Activated CD4-positive, alpha-beta T cell treated with anti-CD3 and anti-CD28 coated beads for 36 hours (primary cell): ENCODE measurements around the gene LBHD2. TPM values are rescaled to one million over a fixed set of nuclear protein-coding genes. Genes with fewer than 3 reads are reported as not detected.
A peak's percentile ranks its signal among the peaks of the same experiment; 100 is the strongest.
"Not testable (repeated sequence)": the region's sequence is repeated elsewhere in the genome, so short reads cannot be mapped to it uniquely, and the experiment has no call there.

Experiments
- ATAC-seq: fragments of 200-7000 bp; cut with Tn5 transposase; one replicate; pipeline ENCODE4 v1.10.0; 2021; ENCODE audit warnings: mild to moderate bottlenecking, moderate library complexity
- CTCF ChIA-PET: fragments of 350-600 bp; sonication (Branson Sonifier 250); formaldehyde crosslinking; loops from one replicate; lab custom pipeline; 2021; ENCODE audit warnings: antibody characterized with exemption; lab: Charles Lee
- POLR2A ChIA-PET: fragments of 350-600 bp; sonication (Branson Sonifier 250); formaldehyde crosslinking; loops from one replicate; lab custom pipeline; 2021; ENCODE audit warnings: antibody characterized with exemption, inconsistent platforms; lab: Charles Lee
- DNase-seq: peaks from one replicate; pipeline ENCODE4 v3.0.0-alpha.2; 2020
- H3K27ac Mint-ChIP-seq: one replicate; pipeline ENCODE4 v1.8.0; 2021; ENCODE audit warnings: mixed read lengths
- H3K27me3 Mint-ChIP-seq: one replicate; pipeline ENCODE4 v1.8.0; 2021; ENCODE audit warnings: mixed read lengths
- H3K36me3 Mint-ChIP-seq: one replicate; pipeline ENCODE4 v1.8.0; 2021; ENCODE audit warnings: low read depth, mixed read lengths
- H3K4me1 Mint-ChIP-seq: one replicate; pipeline ENCODE4 v1.8.0; 2021; ENCODE audit warnings: mixed read lengths
- H3K4me3 Mint-ChIP-seq: one replicate; pipeline ENCODE4 v1.8.0; 2021; ENCODE audit warnings: mild to moderate bottlenecking, moderate library complexity, mixed read lengths
- H3K9me3 Mint-ChIP-seq: one replicate; pipeline ENCODE4 v1.8.0; 2021; ENCODE audit warnings: low read depth, mixed read lengths
- intact Hi-C, 2 experiments: fragments of 100-400 bp; cut with DNase I in 1 of 2; cut with micrococcal nuclease in 1 of 2; formaldehyde crosslinking; loops; one replicate each; pipeline versions ENCODE4 v1.14.2 to v1.15.1; 2022 to 2024; cut with DNase I, micrococcal nuclease
- total RNA-seq, 2 experiments: library from RNA; stranded (reverse); gene quantifications; one replicate each; pipeline ENCODE4 v1.2.3, GENCODE V29; 2021

LBHD2 gene
- total RNA-seq, 2 experiments from 2014 or later = not detected

DNA sequence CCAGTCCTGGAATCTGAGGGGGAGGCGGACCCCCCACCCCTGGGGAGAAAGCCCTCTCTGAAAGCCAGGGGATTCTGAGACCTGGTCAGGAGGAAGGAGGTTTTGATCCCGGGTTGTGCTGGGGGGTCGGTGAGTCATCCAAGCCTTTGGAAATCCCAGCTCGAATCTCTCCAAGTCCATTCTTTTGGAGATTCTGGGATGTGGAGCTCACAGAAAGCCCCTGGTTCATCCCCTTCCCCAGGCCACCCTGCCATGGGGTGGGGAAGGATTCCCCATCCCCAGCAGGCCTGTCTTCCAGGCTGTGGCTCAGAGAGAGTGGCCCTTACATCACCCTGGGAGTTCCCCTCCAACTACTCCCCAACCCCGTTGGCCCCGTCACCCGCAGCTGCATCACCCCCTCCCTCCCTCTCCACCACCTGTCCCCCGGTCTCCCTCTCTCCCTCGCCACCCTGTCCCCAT, 24.8 kb downstream of the LBHD2 start:
- H3K9me3 Mint-ChIP-seq = no peaks in the 10 kb centered on the region
- H3K27ac Mint-ChIP-seq = no peak overlapping the region
- H3K4me3 Mint-ChIP-seq = no peak overlapping the region
- intact Hi-C loops = loop anchor here in 1 of 2 experiments (5.0 kb wide), 1 partner anchor 79 kb away; no protein-coding TSS in a partner anchor
- ChIA-PET POLR2A (interaction anchor here (0.5 kb wide), 1 partner anchor 199 kb away, joined by 3 read pairs; no protein-coding TSS in a partner anchor), CTCF (interaction anchor here (1.0 to 1.4 kb wide), 2 partner anchors 16 to 34 kb away, joined by 4 to 6 read pairs; no protein-coding TSS in a partner anchor)
- DNase-seq (peak; percentile 75), ATAC-seq (peak; percentile 75)
- H3K4me1 Mint-ChIP-seq = peaks cover 6% of the 10 kb centered on the region
- H3K27me3 Mint-ChIP-seq = peaks cover 12% of the 10 kb centered on the region
- H3K36me3 Mint-ChIP-seq = no peaks in the 10 kb centered on the region

DNA sequence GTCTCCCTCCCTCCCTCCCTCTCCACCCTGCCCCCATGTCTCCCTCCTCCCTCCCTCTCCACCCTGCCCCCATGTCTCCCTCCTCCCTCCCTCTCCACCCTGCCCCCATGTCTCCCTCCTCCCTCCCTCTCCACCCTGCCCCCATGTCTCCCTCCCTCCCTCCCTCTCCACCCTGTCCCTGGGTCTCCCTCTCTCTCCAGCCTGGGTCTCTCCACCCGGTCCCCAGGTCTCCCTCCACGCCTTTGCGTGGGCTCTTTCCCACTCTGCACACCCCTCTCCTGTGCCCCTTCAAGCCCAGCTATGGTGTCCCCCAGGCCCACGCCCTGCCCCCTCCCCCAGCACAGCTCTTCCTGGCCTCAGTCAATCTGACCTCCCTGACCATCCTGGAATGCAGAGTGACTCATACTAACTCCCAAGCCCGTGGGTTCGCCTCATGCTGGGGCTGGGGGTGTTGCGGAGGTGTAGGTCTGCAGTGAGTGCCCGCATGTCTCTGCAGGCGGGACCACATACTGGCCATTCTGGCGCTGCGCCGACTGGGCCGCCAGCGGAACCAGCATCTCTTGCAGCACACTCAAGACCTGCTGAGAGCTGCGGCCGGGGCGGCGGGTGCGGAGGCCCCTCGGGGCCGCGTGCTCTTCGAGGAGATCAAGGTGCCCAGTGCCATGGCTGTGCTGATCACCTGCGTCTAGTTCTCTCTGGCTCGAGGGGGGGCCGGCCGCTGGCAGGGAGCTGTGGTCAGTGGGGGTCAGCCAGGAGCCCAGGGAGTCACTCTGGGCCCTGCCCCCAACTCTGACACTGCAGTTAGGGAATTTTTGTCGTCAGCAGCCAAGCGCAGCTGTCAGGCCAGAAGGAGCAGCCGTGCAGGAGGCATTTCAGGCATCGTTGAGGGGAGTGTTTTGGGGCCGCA, 25.8 kb downstream of the LBHD2 start:
- Mint-ChIP-seq H3K4me1 (peaks cover 7% of the 10 kb centered on the region), H3K27ac (no peak overlapping the region), H3K9me3 (no peaks in the 10 kb centered on the region), H3K36me3 (no peaks in the 10 kb centered on the region), H3K27me3 (peaks cover 11% of the 10 kb centered on the region), H3K4me3 (no peak overlapping the region)
- DNase-seq = no peak
- CTCF ChIA-PET = no interaction called here
- POLR2A ChIA-PET = no interaction called here
- ATAC-seq = no peak
- intact Hi-C loops = loop anchor here in 1 of 2 experiments (5.0 kb wide), 1 partner anchor 78 kb away; no protein-coding TSS in a partner anchor

DNA sequence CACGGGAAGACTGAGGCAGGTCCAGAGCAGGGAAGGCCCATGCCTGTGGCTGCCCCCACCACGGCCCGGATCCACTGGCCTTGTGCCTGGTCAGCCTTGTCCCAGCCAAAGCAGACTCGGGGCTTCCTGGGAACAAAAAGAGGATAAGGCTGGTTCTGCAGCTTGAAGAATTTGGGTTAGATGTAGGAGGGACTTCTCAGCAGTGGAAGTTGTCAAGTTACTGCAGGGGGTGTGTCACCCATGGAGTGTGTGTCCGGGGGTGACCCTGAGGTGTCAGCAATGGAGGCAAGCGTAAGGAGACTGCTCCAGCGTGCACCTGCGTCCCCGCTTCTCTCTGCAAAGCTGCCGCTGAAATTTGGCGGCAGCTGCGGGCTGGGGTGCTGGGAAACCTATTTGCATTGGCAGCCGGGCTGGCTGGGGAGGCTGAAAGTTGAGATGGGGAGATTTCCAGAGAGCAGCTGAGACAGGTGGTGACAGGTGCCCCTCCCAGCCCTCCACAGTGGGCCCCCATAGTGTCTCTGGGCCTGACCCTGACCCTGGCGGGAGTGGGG, 26.7 kb downstream of the LBHD2 start:
- no peak for ATAC-seq
- no peak overlapping the region for H3K27ac Mint-ChIP-seq
- no peaks in the 10 kb centered on the region for H3K9me3 Mint-ChIP-seq
- intact Hi-C loops = no loop called here
- peaks cover 6% of the 10 kb centered on the region for H3K4me1 Mint-ChIP-seq
- ChIA-PET CTCF (no interaction called here), POLR2A (no interaction called here)
- peaks cover 1% of the 10 kb centered on the region for H3K27me3 Mint-ChIP-seq
- no peaks in the 10 kb centered on the region for H3K36me3 Mint-ChIP-seq
- H3K4me3 Mint-ChIP-seq = no peak overlapping the region
- DNase-seq = no peak

DNA sequence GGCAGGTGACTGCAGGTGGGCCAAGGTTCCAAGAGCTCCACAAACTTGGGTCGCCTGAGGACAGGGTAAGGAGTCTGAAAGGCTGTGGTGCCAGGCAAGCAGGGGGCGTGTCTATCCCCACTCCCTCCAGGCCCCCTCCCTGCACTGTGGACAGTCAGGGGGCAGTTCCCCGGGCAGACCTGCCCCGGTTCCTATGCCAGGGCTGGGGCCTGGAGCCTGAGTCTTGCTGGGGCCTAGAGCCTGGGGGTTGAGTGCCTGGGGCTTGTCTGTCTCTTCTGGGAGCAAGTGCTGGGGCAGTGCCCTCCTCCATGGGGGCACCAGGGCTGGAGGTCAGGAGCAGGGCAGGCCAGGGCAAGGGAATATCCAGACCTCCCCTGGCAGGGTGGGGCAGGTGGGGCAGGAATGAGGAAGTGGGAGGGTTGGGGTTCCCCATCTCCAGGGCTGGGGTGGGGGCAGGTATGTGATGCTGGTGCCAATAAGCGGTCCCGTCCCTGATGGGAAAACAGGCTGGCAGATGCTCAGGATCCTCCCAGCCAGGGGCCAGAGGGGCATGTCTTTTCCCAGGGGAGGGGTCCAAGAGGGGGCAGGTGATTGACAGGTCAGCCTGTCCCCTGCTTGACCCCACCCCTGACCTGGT, 27.3 kb downstream of the LBHD2 start:
- POLR2A ChIA-PET = no interaction called here
- Mint-ChIP-seq H3K4me1 (peaks cover 6% of the 10 kb centered on the region), H3K27me3 (no peaks in the 10 kb centered on the region), H3K9me3 (no peaks in the 10 kb centered on the region), H3K27ac (no peak overlapping the region), H3K36me3 (no peaks in the 10 kb centered on the region), H3K4me3 (no peak overlapping the region)
- intact Hi-C loops = no loop called here
- no peak for DNase-seq
- CTCF ChIA-PET = no interaction called here
- no peak for ATAC-seq

DNA sequence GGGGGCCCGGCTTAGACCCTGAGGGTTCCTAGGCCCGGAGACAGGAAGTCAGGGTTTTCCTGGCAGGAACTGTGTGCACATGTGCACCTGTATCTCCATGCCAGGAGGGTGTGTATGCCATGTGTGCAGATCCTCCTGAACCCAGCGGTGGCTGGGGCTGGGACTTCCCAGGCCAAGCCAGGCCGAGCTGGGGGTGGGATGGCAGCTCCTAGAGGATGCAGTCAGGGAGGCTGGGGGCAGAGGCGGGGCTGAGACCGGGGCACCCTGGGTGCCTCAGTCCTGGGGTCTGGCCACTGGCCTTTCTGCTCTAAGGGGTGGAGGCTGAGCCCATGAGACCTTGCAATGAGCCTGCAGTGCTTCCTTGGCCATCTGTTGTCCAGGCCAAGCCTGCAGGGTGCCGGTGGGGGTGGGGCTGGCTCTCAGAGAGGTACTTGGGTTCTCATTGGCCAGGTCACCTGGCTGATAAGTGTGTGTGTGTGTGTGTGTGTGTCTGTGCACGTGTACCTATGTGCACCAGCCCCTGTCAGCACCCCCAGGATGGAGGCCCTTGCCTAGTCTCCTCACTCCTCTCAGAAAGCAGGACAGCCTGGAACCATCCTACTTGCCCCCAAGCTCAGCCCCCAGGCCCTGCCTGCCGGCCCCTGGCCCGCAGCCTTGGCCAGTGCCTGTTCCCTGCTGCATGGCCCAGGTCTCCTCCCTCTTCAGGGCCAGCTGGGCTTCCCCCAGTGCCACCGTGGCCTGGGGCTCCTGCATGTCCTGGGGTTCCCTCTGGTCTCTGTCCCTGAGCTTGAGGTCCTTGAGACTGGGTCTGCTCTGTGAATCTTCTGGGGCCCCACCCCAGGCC, 28.6 kb downstream of the LBHD2 start:
- DNase-seq = no peak
- ChIA-PET POLR2A (no interaction called here), CTCF (interaction anchor here (0.6 kb wide), 1 partner anchor 113 kb away, joined by 3 read pairs; no protein-coding TSS in a partner anchor)
- H3K36me3 Mint-ChIP-seq = no peaks in the 10 kb centered on the region
- no peaks in the 10 kb centered on the region for H3K9me3 Mint-ChIP-seq
- peaks cover 6% of the 10 kb centered on the region for H3K4me1 Mint-ChIP-seq
- ATAC-seq = no peak
- H3K4me3 Mint-ChIP-seq = no peak overlapping the region
- H3K27ac Mint-ChIP-seq = no peak overlapping the region
- no peaks in the 10 kb centered on the region for H3K27me3 Mint-ChIP-seq
- intact Hi-C loops = no loop called here

DNA sequence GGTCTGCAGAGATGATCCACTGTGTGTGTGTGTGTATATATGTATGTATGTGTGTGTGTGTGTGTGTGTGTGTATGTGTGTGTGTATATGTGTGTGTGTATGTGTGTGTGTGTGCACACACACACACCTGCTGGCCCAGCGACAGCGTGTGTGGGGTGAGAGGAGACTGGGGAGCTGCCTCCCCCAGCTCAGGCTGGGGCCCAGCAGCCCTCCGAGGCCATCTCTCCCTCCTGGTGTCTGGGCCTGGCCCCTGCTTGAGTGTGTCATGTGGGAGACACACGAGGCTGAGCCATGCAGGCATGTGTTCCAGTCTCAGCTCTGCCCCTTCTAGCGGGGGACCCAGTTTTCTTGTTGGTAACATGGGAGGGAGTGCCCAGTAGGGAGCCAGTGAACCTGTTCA, 29.3 kb downstream of the LBHD2 start:
- Mint-ChIP-seq H3K4me3 (no peak overlapping the region), H3K27ac (no peak overlapping the region)
- POLR2A ChIA-PET = no interaction called here

DNA sequence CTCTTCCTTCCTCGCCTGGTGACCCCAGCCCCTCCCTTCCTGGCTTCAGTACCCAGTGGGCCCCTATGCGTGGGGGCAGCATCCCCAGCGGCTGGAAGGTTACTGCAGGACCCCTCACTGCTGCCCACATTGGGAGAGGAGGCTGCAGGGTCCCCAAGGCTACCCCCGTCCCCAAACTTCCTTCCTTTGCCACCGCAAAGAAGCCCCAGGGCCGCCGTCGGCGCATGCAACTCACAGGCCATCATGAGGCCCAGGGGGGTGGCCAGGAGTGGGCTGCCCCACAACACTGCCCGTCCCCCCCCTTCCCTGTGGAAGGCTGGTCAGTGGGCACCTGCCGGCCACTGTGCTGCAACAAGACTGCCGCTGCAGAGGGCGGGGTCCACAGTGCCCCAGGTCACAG, 29.8 kb downstream of the LBHD2 start:
- H3K27me3 Mint-ChIP-seq = peaks cover 1% of the 10 kb centered on the region
- intact Hi-C loops = no loop called here
- ATAC-seq (no peak), DNase-seq (no peak)
- POLR2A ChIA-PET = no interaction called here
- peaks cover 5% of the 10 kb centered on the region for H3K4me1 Mint-ChIP-seq
- no peaks in the 10 kb centered on the region for H3K9me3 Mint-ChIP-seq
- no peak overlapping the region for H3K27ac Mint-ChIP-seq
- H3K4me3 Mint-ChIP-seq = no peak overlapping the region
- H3K36me3 Mint-ChIP-seq = no peaks in the 10 kb centered on the region
- CTCF ChIA-PET = no interaction called here

More for the DNA sequence above, 29.3 kb downstream of the LBHD2 start:
- CTCF ChIA-PET = interaction anchor here (0.6 kb wide), 1 partner anchor 112 kb away, joined by 3 read pairs; no protein-coding TSS in a partner anchor
- Mint-ChIP-seq H3K4me1 (peaks cover 6% of the 10 kb centered on the region), H3K27me3 (no peaks in the 10 kb centered on the region), H3K9me3 (no peaks in the 10 kb centered on the region), H3K36me3 (no peaks in the 10 kb centered on the region)
- ATAC-seq (no peak), DNase-seq (no peak)
- intact Hi-C loops = no loop called here

DNA sequence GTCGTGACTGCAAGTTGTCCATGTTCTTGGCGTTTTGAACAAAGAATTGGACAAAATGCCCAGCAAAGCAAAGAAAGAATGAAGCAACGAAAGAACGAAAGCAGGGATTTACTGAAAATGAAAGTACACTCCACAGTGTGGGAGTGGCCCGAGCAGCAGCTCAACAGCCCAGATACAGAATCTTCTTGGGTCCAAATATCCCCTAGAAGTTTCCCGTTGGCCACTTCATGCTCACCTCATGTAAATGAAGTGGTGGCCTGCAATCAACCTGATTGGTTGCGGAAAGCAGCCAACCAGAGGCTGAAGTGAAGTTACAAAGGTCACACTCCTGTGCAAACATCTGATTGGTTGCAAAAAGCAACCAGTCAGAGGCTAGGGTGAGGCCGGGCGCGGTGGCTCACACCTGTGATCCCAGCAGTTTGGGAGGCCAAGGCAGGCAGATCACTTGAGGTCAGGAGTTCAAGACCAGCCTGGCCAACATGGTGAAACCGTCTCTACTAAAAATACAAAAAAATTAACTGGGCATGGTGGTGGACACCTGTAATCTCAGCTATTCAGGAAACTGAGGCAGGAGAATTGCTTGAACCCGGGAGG, 31.2 kb downstream of the LBHD2 start:
- H3K27ac Mint-ChIP-seq, H3K9me3 Mint-ChIP-seq, H3K36me3 Mint-ChIP-seq, H3K4me1 Mint-ChIP-seq, H3K4me3 Mint-ChIP-seq, ATAC-seq, intact Hi-C loops, H3K27me3 Mint-ChIP-seq: not testable (repeated sequence)
- DNase-seq = peak; percentile 34
- POLR2A ChIA-PET = interaction anchor here (0.7 kb wide), 1 partner anchor 365 kb away, joined by 3 read pairs; no protein-coding TSS in a partner anchor
- CTCF ChIA-PET = interaction anchor here (1.0 kb wide), 2 partner anchors 10 to 11 kb away, joined by 3 to 5 read pairs; no protein-coding TSS in a partner anchor

DNA sequence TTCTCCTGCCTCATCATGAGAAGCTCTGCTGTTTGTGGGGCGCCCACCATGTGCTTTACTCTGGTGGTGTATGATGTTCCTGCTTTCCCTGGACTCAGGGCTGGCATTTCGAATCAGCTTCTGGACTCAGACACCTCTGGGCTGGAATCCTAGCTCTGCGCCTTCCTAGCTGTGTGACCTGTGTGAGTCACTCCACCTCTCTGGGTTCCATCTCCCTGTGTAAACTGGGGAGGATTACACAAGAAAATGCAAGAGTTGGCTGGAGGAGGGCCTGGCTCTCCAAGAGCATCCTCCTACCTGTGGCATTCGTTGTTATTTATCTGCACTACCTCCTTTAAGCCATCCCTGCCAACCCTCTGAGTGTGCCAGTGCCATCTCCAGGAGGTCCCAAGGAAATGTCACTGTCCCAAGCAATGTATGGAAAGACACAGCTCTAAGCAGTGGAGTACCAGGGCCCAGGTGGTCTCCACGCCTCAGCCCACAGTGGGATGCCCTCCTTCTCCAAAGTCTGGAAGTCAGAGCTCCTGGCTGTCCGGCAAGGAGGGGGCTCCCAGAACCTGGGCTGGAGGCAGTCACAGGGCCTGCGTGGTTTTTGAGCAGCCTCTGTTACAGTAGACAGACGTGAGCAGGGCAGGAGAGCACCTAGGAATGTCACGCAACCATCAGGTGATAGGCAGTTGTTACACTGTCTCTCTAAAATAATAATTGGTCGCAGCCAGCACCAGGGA, 32.0 kb downstream of the LBHD2 start:
- peaks cover 4% of the 10 kb centered on the region for H3K4me1 Mint-ChIP-seq
- no peaks in the 10 kb centered on the region for H3K9me3 Mint-ChIP-seq
- ATAC-seq (no peak), DNase-seq (no peak)
- POLR2A ChIA-PET = no interaction called here
- intact Hi-C loops = no loop called here
- no peaks in the 10 kb centered on the region for H3K36me3 Mint-ChIP-seq
- no peak overlapping the region for H3K4me3 Mint-ChIP-seq
- H3K27me3 Mint-ChIP-seq = peaks cover 8% of the 10 kb centered on the region
- CTCF ChIA-PET = interaction anchor here (1.0 to 1.6 kb wide), 2 partner anchors 11 to 66 kb away, joined by 5 to 6 read pairs; no protein-coding TSS in a partner anchor
- no peak overlapping the region for H3K27ac Mint-ChIP-seq

DNA sequence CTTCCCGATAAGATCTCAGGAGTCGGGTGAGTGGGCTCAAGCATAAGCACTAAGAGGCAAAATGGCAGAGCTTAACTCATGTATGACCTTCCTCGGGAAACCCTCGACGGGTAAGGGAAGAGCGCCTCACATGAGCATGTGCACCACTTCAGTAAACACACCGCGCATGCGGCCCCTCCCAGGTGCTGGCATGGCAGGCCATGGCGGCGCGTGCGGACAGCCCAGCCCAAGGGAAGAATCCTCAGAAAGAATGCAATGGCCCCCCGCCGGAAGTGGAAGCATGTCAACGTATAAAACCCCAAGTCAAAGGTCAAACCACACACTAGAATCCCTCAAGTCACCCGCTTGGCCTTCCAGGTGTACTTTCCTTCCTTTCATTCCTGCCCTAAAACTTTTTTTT, 32.6 kb downstream of the LBHD2 start:
- no peaks in the 10 kb centered on the region for H3K9me3 Mint-ChIP-seq
- H3K4me1 Mint-ChIP-seq = peaks cover 4% of the 10 kb centered on the region
- no peak overlapping the region for H3K27ac Mint-ChIP-seq
- DNase-seq (no peak), ATAC-seq (no peak)
- H3K4me3 Mint-ChIP-seq = no peak overlapping the region
- ChIA-PET POLR2A (no interaction called here), CTCF (interaction anchor here (1.6 kb wide), 1 partner anchor 66 kb away, joined by 6 read pairs; no protein-coding TSS in a partner anchor)
- H3K36me3 Mint-ChIP-seq = no peaks in the 10 kb centered on the region
- intact Hi-C loops = no loop called here
- H3K27me3 Mint-ChIP-seq = peaks cover 11% of the 10 kb centered on the region
